HL-60/S4 (cell line): ENCODE measurements around the gene LZTFL1.

Experiments
- in situ Hi-C: fragments of 300-500 bp; cut with MboI; formaldehyde crosslinking; loops from 2 replicates; pipeline ENCODE4 v1.14.3; 2022; ENCODE audit warnings: low sequenced_read_pairs

Gene LZTFL1

GRCh38 chr3:45841757-45842491 is at the start of gene LZTFL1:
Gene LZTFL1 (minus strand): TSS chr3:45842119. CDS start chr3:45841991, 128 bp downstream.
- in situ Hi-C loops = no loop called here

GRCh38 chr3:45890405-45890804 is 48.5 kb upstream of the LZTFL1 start:
- in situ Hi-C loops = no loop called here

- in situ Hi-C loops = no loop called here
Measured at GRCh38 chr3:45889337-45889736, 47.4 kb upstream of the LZTFL1 start.

- in situ Hi-C loops = no loop called here
Measured at GRCh38 chr3:45887759-45888511, 46.0 kb upstream of the LZTFL1 start.

GRCh38 chr3:45887285-45887684 is 45.4 kb upstream of the LZTFL1 start:
- in situ Hi-C loops = no loop called here

GRCh38 chr3:45885979-45886705 is 44.2 kb upstream of the LZTFL1 start, which contains the start of gene CCR9:
Gene CCR9 (plus strand): TSS chr3:45886543. CDS start chr3:45894934, 8,391 bp downstream.
- in situ Hi-C loops = no loop called here

GRCh38 chr3:45884368-45885201 is 42.7 kb upstream of the LZTFL1 start:
- in situ Hi-C loops = no loop called here

- in situ Hi-C loops = no loop called here
Measured at GRCh38 chr3:45881078-45882022, 39.4 kb upstream of the LZTFL1 start.

- in situ Hi-C loops = no loop called here
Measured at GRCh38 chr3:45880725-45881077, 38.8 kb upstream of the LZTFL1 start.

- in situ Hi-C loops = no loop called here
Measured at GRCh38 chr3:45878124-45878523, 36.2 kb upstream of the LZTFL1 start.

- in situ Hi-C loops = no loop called here
Measured at GRCh38 chr3:45874677-45875346, 32.9 kb upstream of the LZTFL1 start.

GRCh38 chr3:45873638-45874037 is 31.7 kb upstream of the LZTFL1 start:
- in situ Hi-C loops = no loop called here

- in situ Hi-C loops = no loop called here
Measured at GRCh38 chr3:45873036-45873435, 31.1 kb upstream of the LZTFL1 start.

- in situ Hi-C loops = no loop called here
Measured at GRCh38 chr3:45872569-45872968, 30.6 kb upstream of the LZTFL1 start.

- in situ Hi-C loops = no loop called here
Measured at GRCh38 chr3:45871780-45872179, 29.9 kb upstream of the LZTFL1 start.

GRCh38 chr3:45870099-45870498 is 28.2 kb upstream of the LZTFL1 start:
- in situ Hi-C loops = no loop called here

GRCh38 chr3:45869638-45870037 is 27.7 kb upstream of the LZTFL1 start:
- in situ Hi-C loops = no loop called here

GRCh38 chr3:45868650-45869049 is 26.7 kb upstream of the LZTFL1 start:
- in situ Hi-C loops = no loop called here

- in situ Hi-C loops = no loop called here
Measured at GRCh38 chr3:45868213-45868612, 26.3 kb upstream of the LZTFL1 start.
